Stimulated activated CD4-positive, alpha-beta T cell treated with anti-CD3 and anti-CD28 coated beads, Interleukin-12 subunit alpha, Interleukin-12 subunit beta, amount 100 ng/mL, for 24 hours (primary cell): ENCODE results near the gene CD302.
"Not testable (repeated sequence)": the region's sequence is repeated elsewhere in the genome, so short reads cannot be mapped to it uniquely, and the experiment has no call there.

ENCODE experiments used
- DNase-seq, 2 experiments: peaks; one replicate each; pipeline ENCODE4 v3.0.0-alpha.2; 2020; ENCODE audit warnings: low read depth in 2 of 2

Gene CD302

DNA sequence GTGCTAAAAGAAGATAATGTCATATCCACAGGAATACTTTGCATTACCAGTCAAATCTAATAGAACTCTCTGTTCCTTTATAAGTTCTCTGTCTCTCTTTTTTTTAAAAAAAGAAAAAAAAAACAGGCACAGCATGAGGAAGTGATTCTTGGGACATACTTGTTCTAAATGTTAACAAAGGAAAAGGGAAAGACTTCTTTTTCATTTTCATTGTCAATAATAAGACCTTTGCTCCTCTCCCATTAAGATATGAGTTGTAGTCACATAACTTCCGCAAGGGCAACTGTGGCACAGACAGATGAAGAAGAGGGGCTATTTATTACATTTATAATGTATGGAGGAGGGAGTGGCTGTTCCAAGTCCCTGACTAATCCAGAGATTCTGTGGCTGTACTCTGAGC, 4.7 kb downstream of the CD302 start:
- no peak for DNase-seq

DNA sequence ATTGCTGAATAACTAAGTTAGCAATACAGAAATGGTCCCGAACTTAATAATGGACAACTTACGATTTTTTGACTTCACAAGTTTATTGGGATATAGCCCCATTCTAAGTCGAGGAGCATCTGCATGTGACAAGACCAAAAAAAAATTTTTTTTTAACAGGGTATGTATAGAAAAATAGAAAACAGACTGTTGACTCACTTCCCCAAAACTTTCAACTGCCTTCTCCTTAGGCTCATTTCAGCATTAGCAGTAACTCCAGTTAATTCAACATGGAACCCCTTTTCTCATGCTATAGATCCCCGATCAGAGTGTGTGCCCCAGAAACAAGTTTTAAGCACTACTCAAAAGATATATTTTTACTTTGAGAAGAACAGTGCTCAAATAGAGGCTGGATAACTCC, 5.4 kb downstream of the CD302 start:
- no peak for DNase-seq

DNA sequence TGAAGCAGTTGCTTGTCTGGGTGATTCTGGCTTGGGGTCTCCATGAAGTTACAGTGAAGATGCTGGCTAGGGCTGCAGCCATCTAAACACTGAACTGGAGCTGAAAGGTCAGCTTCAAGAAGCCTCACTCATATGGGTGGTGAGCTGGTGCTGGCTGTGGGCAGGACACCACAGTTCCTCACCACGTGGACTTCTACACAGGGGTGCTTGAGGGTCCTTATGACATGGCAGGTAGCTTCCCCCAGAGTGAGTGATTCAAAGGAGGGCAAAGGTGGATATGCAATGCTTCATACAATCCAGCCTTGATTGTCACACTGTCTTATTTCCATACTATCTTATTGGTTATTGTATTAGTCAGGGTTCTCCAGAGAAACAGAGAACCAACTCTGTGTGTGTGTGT, 6.0 kb downstream of the CD302 start:
- DNase-seq, result no peak

DNA sequence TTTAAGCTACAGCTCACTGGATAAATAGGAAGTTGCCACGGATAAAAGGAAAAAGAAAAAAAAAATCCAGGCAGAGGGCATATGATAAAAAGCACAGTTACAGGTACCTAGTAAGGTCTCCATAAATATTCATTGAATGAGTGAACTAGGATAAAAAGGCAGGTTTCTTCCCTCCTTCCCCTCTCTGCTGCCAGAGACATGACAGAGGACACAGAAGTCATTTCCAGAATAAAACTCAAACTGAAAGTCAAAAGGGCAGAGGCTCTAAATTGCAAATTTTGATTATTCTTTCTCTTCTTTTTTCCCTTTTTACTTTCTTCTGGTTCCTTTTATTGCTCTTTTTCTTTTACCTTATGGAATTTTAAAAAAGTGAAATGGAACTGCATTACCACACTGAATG, 7.7 kb downstream of the CD302 start:
- DNase-seq, result no peak

DNA sequence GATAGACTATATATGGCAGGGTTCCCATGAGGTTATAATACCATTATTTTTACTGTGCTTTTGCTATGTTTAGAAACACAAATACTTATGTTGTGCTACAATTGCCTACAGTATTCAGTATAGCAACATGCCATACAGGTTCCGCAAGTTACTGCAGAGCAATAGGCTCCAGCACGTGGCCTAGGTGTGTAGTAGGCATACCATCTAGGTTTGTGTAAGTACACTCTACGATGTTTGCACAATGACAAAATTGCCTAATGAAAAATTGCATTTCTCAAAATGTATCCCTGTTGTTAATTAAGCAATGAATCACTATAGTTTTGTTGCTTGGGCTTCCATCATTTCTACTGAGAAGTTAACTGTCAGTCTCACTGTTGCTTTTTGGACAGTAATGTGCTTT, 9.8 kb downstream of the CD302 start:
- no peak for DNase-seq

DNA sequence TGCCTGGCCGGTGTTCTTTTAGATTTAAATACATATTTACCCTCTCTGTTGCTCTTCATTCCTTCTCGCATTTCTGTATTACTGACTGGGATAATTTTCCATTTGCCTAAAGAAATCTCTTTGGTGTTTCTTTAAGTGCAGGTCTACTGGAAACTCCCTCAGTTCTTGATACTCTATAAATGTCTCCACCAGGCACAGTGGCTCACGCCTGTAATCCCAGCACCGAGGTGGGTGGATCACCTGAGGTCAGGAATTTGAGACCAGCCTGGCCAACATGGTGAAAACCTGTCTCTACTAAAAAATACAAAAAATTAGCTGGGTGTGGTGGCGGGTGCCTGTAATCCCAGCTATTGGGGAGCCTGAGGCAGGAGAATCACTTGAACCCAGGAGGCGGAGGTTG, 10.4 kb downstream of the CD302 start:
- DNase-seq, result not testable (repeated sequence)

DNA sequence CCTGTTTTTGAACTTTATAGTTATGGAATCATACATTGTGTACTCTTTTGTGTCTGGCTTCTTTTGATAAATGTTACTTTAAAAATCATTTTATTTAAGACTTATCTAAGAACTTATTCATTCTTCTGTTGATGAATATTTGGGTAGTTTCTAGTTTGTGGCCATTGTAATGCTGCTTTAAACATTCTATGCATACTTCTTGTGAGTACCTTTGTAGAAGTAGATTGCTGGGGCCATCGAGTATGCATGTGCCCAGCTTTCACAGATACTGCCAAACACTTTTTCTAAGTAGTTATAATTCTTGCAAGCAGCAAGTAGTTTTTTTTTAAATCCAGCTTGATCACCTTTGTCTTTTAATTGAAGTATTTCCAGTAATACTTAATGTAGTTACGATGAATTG, 11.1 kb downstream of the CD302 start:
- DNase-seq, result no peak

DNA sequence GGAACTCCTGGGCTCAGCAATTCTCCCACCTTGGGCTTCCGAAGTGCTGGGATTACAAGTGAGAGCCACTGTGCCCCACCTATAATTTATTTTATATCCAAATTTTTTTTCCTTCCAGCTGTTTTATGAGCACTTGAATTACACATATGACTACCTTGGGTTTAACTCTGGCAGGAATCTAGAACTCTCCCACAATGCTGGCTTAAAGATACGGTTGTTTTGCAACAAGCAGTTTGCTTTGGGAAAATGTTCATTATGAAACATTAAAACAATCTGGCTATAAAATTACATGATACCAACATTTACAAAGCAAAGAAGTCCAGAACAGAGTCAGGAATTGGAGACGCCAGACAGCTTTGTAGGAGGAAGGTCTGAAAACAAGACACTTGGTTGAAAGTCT, 12.8 kb downstream of the CD302 start:
- DNase-seq, result no peak

DNA sequence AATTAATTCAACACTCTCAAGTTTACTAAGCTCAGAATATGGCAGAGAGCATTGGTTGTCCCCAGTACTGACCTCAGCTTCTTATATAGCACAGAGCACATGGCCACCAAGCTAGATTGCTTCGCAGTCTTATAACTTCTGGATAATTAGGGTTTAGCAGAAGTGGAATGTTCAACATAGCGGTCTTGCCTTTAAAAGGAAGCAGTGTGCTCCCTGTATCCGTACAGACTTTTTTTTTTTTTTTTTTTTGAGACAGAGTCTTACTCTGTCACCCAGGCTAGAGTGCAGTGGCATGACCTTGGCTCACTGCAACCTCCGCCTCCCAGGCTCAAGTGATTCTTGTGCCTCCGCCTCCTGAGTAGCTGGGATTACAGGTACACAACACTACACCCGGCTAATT, 13.3 kb downstream of the CD302 start:
- DNase-seq, result not testable (repeated sequence)

DNA sequence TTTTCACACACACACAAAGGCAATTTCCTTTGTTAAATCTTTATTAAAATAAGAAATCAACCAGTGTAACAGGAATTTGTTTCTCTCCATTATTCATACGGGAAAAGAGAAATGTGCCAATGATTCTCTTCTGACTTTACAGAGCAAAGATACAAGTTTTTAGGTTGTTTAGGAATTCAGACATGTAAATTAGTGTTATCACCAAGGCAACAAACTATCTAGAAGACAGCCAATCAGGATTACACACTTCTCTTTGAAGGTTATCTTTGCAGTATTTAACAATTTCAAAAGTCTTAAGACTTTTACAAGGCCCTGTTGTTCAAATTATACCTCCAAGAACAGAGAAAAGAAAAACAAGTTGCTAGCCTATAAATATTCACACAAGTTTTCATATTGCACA, 14.5 kb downstream of the CD302 start:
- no peak for DNase-seq

DNA sequence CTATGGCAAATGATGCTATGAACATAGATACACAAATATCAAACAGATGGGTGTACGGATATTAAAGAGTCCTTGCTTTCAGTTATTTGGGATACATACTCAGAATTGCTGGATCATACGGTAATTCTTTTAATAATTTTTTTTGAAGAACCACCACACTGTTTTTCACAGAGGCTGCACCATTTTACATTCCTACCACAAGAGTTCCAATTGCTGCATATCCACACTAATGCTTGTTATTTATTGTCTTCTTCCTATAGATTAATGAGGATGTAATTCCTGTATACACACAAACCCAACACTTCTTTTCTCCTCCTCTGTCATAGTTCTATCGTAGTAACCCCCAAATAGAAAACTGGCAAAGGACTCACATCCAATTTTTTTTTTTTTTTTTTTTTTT, 21.7 kb downstream of the CD302 start:
- DNase-seq, result no peak

DNA sequence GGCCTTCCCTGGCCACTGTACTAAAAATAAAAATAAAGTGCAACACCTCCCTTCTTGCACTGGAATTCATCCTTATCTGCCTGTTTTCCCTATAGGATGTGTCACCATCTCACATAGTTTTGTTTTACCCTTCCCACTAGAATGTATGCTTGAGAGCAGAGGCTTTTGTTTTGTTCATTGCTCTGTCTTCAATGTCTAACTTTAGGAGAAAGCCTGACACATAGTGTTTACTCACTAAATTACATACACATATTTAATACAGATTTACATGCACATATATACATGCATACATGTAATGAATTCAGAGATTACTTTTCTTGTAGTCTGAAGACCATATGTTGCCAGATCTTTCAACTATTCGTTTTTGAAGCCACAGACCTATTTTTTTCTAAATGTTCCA, 23.0 kb downstream of the CD302 start:
- DNase-seq, result no peak

DNA sequence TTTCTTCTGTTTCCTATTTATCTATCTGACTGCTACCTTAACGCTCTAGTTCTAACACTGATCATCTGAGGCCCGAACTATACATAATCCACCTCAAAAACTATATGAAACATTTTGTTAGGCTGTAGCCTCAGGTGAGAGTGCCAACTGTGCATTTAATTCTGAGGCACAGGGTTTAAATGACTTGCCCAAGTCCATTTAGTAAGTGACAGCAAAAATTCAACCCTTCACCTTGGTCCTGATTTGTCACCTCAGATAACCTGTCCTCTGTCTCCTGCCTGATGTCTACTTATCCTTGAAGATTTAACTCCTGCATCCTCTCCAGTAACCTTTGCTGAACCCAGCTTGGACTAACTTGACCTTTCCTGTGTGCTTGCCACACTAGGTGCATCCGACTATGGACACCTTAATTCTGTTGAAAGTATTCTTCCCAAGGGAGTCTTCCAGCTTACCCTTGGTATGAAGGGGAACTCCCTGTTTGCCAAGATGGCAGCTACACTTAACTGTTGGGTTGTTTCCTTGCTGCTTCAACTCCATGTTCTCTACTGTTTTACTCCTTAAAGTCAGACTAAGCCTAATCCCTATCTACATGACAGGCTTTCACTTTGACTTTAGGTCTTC, 23.5 kb downstream of the CD302 start:
- DNase-seq, result no peak

DNA sequence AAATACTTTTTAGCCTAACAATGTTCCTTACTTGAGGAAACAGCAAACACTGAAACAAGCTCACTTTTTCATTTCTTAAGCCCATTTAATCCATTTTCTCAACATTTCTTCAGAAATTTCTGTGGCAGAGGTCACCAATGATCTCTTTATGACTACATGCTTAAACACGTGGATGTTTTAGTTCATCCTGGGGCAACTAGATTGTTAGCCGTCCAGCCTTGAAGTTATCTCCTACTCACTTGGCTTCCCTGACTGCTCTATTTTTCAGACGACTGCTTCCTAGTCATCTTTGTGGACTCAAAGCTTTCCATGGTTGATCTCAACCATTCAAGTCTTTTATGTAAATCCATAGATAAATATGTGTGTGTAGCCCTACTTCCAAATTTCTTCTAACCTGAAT, 24.1 kb downstream of the CD302 start:
- DNase-seq, result no peak

DNA sequence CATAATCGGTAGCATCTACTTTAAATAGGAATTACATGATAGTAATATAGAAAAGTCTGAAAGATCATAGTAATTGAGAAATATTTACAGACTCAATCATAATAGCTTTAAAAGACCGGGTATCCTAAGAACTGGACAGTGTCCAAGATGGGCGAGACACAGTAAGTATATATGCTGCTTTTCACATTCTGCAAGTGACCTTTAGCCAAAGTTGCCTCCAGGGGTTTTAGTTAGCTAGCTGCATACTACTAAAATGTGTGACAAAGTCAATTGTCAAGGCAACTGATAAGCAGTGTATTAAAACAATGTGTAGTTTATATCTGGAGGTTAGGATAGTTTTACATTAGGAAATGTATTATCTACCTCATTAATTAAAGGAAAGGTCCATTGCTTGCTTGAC, 24.6 kb downstream of the CD302 start:
- no peak for DNase-seq

DNA sequence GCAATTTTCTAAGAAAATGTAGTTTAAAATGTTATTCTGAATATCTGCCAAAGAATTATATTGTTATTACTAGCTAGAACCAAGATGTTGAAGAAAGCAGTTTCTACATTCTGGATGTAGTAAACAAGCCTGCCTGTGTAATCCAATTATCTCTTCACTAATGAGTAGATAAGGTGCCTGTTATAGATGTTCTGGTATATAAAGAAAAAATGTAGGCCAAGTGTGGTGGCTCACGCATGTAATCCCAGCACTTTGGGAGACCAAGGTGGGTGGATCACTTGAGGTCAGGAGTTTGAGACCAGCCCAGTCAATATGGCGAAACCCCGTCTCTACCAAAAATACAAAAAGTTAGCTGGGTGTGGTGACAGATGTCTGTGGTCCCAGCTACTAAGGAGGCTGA, 28.9 kb downstream of the CD302 start:
- no peak for DNase-seq

DNA sequence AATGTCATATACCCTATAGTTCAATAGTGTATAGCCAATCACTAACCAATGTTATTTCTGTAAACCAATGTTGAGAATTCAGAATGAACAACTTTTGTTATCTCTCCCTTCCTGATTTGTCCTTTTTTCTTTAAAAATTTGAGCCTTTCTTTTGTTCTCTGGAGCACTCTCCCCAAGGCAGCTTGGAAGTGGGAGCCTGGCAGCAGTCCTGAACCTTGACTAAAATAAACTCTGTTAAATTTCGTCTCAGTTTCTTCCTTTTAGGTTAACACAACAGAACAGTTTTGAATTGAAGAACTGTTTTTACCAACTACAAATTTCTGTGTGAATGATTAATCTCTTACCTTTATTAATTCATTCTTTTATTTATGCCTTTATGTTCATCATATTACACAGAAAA, 35.9 kb downstream of the CD302 start:
- DNase-seq, result no peak

DNA sequence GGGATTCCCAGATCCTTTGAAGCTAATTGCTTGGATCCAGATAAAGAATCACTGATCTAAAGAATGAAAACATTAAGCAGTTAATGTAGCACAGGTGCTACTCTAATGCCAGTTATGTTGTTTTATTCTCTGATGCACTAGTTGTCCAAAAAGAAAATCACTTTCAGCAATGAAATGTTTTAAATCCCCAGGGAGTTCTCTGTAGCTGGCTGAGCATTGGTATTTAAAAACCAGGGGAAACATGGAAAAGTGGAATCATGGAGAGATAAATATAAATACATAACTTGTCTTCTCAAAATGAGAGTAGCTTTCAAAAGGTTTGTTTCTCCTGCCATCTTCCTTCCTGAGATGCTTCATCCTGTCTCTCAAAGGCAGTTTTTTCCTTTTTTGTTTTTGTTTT, 37.7 kb downstream of the CD302 start:
- no peak for DNase-seq

DNA sequence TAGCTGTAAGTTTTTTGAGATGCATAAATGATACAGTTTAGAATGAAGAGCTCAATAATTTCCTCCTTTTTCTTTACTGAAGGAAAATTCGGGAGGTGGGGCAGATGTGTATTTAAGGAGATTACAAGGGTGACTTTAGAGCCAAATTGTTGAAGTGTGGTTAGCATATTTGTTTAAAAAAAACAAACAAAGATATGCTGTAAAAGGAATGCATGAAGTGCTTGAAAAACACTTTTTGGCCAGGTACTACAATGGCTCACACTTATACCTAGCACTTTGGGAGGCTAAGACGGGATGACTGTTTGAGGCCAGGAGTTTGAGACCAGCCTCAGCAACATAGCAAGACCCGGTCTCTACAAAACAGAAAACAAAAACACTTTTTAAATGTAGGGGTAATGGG, 38.4 kb downstream of the CD302 start:
- DNase-seq, result no peak

DNA sequence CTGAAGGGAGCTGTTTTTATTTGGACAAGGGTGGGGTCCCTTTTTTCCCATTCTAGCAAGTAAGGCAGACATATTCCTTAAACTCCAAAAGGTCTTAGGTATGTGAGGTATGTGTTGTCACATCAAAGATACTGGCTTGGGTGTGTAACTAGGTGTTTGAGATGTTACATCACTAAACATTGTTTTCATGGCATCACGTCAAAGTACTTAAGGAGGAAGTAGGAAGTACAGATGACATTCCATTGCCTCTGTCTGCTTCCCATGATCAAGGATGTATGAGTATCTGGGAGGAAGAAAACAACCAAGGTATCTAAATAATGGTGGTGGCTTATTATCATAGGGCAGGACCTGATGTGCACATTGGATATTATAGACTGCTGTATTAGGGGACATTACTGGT, 39.3 kb downstream of the CD302 start:
- no peak for DNase-seq

DNA sequence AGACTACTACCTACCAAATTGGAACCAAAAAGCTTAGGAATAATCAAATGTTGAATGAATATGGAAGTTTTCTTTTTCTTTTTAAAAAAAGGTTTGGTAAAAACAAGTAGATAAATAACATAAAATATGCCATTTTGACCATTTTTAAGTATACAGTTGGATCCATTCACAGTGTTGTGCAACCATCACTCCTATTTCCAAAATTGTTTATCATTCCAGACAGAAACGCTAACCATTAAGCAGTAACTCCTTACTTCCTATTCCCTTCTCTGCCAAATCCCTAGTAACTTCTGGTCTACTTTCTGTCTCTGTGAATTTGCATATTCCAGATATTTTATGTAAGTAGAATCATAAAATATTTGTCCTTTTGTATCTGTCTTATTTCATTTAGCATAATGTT, 39.8 kb downstream of the CD302 start:
- no peak for DNase-seq

DNA sequence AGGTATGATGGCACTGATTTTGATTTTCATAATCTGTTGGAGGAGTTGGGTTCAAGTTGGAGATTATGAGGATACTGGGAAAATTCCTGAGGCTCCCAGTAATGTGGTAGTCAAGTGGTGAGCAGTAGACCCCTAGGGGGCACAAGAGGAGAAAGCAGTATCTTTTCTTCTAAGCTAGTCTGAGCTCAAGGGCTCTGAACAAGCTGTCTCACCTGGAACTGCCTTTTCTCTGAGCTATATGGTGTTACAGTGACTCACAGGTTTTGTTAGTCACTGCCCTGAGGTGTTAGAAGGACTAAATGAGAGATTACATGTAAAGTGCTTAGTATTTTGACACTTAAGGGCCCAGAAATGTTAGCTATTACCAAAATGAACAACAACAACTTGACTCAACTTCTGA, 42.2 kb downstream of the CD302 start:
- no peak for DNase-seq

DNA sequence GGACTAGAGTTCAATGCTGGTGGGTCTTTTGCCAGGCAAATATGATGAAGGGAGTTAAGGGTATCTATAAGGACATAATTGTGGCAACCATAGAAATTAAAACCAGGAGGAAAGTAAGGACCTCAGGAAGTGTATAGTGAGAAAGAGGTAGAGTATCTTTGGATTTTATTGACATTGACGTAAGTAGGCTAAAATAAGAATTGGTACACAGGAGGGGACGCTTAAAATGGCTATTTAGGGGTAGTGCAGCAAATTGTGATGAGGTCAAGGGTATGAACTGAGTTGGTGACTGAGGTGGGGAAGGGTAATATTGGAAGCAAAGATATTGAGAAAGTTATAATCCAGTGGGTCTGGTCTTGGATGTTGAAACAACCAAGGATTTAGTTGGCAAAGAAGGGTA, 43.0 kb downstream of the CD302 start:
- no peak for DNase-seq

DNA sequence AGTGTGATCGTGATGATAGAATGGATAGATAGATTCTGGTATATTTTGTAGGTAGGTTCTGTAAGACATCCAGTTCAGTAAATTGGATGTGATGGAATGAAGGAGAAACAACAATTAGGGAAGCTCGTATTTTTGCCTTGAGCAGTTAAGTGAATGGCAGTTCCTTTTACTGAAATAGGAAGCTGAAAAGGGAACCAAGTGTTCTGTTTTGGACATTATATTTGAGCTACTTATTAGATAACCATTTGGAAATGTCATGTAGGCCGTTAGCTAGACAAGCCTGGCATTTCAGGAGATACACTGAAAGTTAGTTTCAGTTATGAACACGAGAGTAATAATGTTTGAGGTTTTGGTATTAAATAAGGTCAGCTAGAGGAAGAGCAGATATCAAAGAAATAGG, 44.2 kb downstream of the CD302 start:
- DNase-seq, result no peak

DNA sequence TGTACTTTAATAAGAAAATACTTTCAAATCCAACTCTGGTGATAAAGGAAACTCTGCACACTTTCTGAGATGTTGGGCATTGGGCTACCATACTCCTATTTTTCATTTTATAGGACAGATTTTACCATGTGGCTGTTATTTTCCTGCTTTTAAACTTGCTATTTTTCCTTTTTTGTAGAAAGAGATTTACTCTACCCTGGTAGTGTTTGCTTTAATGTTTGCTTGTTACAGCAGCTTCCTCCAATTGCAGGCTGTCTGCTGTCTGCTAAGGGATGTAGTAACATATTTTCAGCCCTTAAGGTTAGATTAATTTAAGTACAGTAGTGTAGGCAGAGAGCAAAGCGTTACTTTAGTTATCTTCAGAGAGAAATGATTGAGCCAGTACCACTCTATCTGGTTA, 47.1 kb downstream of the CD302 start:
- no peak for DNase-seq
